K562 (cell line): Measurements from ENCODE around the gene MAK. TPM values are rescaled to one million over a fixed set of nuclear protein-coding genes. Genes with fewer than 3 reads are reported as not detected.

Experiments used
- CBX2 ChIP-seq: fragments of 200-600 bp; sonication (generic); IDR thresholded peaks from one replicate; pipeline ENCODE4 v1.6.1; 2012; ENCODE audit warnings: mild to moderate bottlenecking, low read length, inconsistent platforms; ENCODE audit not compliant: insufficient read depth, poor library complexity, severe bottlenecking
- CHCHD3 ChIP-seq: fragments of 250-450 bp; sonication (Bioruptor Pico); IDR thresholded peaks from 2 replicates; pipeline ENCODE4 v2.1.2; 2022; ENCODE audit warnings: mild to moderate bottlenecking
- ESRRA ChIP-seq: fragments of 450-650 bp; IDR thresholded peaks from 2 replicates; pipeline ENCODE4 v1.6.1; 2014; ENCODE audit warnings: low read depth, mild to moderate bottlenecking, moderate library complexity, borderline replicate concordance
- GATAD2A ChIP-seq: fragments of 450-650 bp; IDR thresholded peaks from 2 replicates; pipeline ENCODE4 v1.6.1; 2017
- KLF16 ChIP-seq: IDR thresholded peaks from 2 replicates; pipeline ENCODE4 v1.6.1; 2016; ENCODE audit warnings: antibody characterized with exemption
- NBN ChIP-seq: fragments of 450-650 bp; IDR thresholded peaks from 2 replicates; pipeline ENCODE4 v1.6.1; 2016; ENCODE audit warnings: low read depth, mild to moderate bottlenecking
- PCBP1 ChIP-seq: fragments of 200-400 bp; formaldehyde crosslinking; IDR thresholded peaks from 2 replicates; pipeline ENCODE4 v1.6.1; 2018; ENCODE audit warnings: mild to moderate bottlenecking, low read depth, low read length; ENCODE audit not compliant: poor library complexity, severe bottlenecking
- PKNOX1 ChIP-seq: fragments of 450-650 bp; IDR thresholded peaks from 2 replicates; pipeline ENCODE4 v1.6.1; 2016
- POLR2AphosphoS2 ChIP-seq: IDR thresholded peaks from 2 replicates; pipeline ENCODE4 v1.6.1; 2012; ENCODE audit warnings: low read length, improper control_type of control experiment
- RFX7 ChIP-seq: fragments of 250-450 bp; sonication (Bioruptor Pico); IDR thresholded peaks from 2 replicates; pipeline ENCODE4 v1.5.1; 2021; ENCODE audit warnings: mild to moderate bottlenecking
- SMARCE1 ChIP-seq: fragments of 450-650 bp; IDR thresholded peaks from 2 replicates; pipeline ENCODE4 v1.7.1; 2016; ENCODE audit warnings: mild to moderate bottlenecking
- XRCC3 ChIP-seq: fragments of 450-650 bp; IDR thresholded peaks from 2 replicates; pipeline ENCODE4 v1.6.1; 2017; ENCODE audit warnings: mild to moderate bottlenecking, moderate library complexity
- ZFP91 ChIP-seq: sonication (generic); formaldehyde crosslinking; IDR thresholded peaks from 2 replicates; pipeline ENCODE4 v1.8.0; 2022; ENCODE audit warnings: mild to moderate bottlenecking, missing genetic modification reagents
- ZNF165 ChIP-seq: fragments of 250-450 bp; sonication (Bioruptor Pico); IDR thresholded peaks from 2 replicates; pipeline ENCODE4 v1.4.0; 2020; ENCODE audit warnings: borderline replicate concordance
- ZNF212 ChIP-seq: fragments of 450-650 bp; formaldehyde crosslinking; IDR thresholded peaks from 2 replicates; pipeline ENCODE4 v1.4.0; 2020; ENCODE audit warnings: mild to moderate bottlenecking
- polyA plus RNA-seq, 8 experiments: library from polyadenylated mRNA; depleted of rRNA in 4 of 8; stranded (reverse) in 5 of 8; unstranded in 3 of 8; fragments of >200 nt; fragmentation: Nextera tagmentation in 2 of 8; fragmentation: Illumina TruSeq in 1 of 8; extraction: Ambion mirVana in 2 of 8; extraction: Trizol in 1 of 8; gene quantifications; 2 replicates each; pipeline versions ENCODE4 v1.2.1 to v1.2.3, GENCODE V29; 2011 to 2014; ENCODE audit warnings: inconsistent platforms in 1 of 8, missing spikeins in 1 of 8
- total RNA-seq, 7 experiments: library from RNA; depleted of rRNA in 6 of 7; stranded (reverse); fragments of >200 nt in 6 of 7; fragmentation: Illumina TruSeq in 2 of 7; extraction: Trizol in 2 of 7; gene quantifications; 2 replicates each; pipeline versions ENCODE4 v1.2.1 to v1.2.3, GENCODE V29; 2011 to 2021; ENCODE audit warnings: low replicate concordance in 1 of 7
- TF ChIP-seq, protein P1 (sequence below): fragments of 450-650 bp; IDR thresholded peaks from 2 replicates; pipeline ENCODE4 v1.6.1; 2018; ENCODE audit not compliant: partially characterized antibody
- TF ChIP-seq, protein P2 (sequence below): fragments of 250-450 bp; sonication (Bioruptor Pico); IDR thresholded peaks from 2 replicates; pipeline ENCODE4 v1.8.0; 2021; ENCODE audit warnings: moderate library complexity, mild to moderate bottlenecking, inconsistent platforms
- TF ChIP-seq, protein P3 (sequence below): IDR thresholded peaks from 2 replicates; pipeline ENCODE4 v1.6.1; 2012; ENCODE audit warnings: low read depth, low read length, improper control_type of control experiment, borderline replicate concordance

MAK gene
- total and polyA plus RNA-seq, 9 of the 15 experiments (the other 6 are each of a cell fraction or from before 2014, with no cell fraction given) = 0.25 to 1.1 (median 0.53) TPM

- TF ChIP-seq KLF16 (peak; percentile 58; the same call in 1 of the 2 replicates), ZFP91 (CRISPR knock-in tag) (0 out of 2 replicates have a peak, but pooled peaks have one; percentile 52), CHCHD3 (CRISPR knock-in tag) (no peak), PCBP1 (no peak), ESRRA (no peak), SMARCE1 (peak; percentile 35; the same call in 1 of the 2 replicates), RFX7 (no peak), XRCC3 (no peak), ZNF165 (CRISPR knock-in tag) (no peak), GATAD2A (no peak), ZNF212 (CRISPR knock-in tag) (no peak), NBN (peak; percentile 96), PKNOX1 (no peak), POLR2AphosphoS2 (peak; percentile 74; the same call in 1 of the 2 replicates), CBX2 (no peak)
- TF ChIP-seq, protein P1, sequence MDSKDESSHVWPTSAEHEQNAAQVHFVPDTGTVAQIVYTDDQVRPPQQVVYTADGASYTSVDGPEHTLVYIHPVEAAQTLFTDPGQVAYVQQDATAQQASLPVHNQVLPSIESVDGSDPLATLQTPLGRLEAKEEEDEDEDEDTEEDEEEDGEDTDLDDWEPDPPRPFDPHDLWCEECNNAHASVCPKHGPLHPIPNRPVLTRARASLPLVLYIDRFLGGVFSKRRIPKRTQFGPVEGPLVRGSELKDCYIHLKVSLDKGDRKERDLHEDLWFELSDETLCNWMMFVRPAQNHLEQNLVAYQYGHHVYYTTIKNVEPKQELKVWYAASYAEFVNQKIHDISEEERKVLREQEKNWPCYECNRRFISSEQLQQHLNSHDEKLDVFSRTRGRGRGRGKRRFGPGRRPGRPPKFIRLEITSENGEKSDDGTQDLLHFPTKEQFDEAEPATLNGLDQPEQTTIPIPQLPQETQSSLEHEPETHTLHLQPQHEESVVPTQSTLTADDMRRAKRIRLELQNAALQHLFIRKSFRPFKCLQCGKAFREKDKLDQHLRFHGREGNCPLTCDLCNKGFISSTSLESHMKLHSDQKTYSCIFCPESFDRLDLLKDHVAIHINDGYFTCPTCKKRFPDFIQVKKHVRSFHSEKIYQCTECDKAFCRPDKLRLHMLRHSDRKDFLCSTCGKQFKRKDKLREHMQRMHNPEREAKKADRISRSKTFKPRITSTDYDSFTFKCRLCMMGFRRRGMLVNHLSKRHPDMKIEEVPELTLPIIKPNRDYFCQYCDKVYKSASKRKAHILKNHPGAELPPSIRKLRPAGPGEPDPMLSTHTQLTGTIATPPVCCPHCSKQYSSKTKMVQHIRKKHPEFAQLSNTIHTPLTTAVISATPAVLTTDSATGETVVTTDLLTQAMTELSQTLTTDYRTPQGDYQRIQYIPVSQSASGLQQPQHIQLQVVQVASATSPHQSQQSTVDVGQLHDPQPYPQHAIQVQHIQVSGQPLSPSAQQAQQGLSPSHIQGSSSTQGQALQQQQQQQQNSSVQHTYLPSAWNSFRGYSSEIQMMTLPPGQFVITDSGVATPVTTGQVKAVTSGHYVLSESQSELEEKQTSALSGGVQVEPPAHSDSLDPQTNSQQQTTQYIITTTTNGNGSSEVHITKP = peak; percentile 80
- TF ChIP-seq, protein P2, sequence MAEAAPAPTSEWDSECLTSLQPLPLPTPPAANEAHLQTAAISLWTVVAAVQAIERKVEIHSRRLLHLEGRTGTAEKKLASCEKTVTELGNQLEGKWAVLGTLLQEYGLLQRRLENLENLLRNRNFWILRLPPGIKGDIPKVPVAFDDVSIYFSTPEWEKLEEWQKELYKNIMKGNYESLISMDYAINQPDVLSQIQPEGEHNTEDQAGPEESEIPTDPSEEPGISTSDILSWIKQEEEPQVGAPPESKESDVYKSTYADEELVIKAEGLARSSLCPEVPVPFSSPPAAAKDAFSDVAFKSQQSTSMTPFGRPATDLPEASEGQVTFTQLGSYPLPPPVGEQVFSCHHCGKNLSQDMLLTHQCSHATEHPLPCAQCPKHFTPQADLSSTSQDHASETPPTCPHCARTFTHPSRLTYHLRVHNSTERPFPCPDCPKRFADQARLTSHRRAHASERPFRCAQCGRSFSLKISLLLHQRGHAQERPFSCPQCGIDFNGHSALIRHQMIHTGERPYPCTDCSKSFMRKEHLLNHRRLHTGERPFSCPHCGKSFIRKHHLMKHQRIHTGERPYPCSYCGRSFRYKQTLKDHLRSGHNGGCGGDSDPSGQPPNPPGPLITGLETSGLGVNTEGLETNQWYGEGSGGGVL = no peak
- TF ChIP-seq, protein P3, sequence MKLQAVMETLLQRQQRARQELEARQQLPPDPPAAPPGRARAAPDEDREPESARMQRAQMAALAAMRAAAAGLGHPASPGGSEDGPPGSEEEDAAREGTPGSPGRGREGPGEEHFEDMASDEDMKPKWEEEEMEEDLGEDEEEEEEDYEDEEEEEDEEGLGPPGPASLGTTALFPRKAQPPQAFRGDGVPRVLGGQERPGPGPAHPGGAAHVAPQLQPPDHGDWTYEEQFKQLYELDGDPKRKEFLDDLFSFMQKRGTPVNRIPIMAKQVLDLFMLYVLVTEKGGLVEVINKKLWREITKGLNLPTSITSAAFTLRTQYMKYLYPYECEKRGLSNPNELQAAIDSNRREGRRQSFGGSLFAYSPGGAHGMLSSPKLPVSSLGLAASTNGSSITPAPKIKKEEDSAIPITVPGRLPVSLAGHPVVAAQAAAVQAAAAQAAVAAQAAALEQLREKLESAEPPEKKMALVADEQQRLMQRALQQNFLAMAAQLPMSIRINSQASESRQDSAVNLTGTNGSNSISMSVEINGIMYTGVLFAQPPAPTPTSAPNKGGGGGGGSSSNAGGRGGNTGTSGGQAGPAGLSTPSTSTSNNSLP = peak; percentile 42; the same call in 1 of the 2 replicates
These were observed 48.6 kb upstream of the MAK start, which contains the start of gene SYCP2L (continued) for GRCh38 chr6:10886691-10887502.
